Transverse colon (tissue), 4 donors: Measurements from ENCODE around the gene ACSM5. TPM values are rescaled to one million over a fixed set of nuclear protein-coding genes. Genes with fewer than 3 reads are reported as not detected.

Experiments used
- DNase-seq: peaks from one replicate; pipeline ENCODE4 v3.0.0-alpha.2; 2019
- H3K27ac ChIP-seq, 4 donors: fragments of 200-600 bp; sonication (generic); 2 replicates each; pipeline ENCODE4 v1.5.1; 2016 to 2018; ENCODE audit warnings: inconsistent platforms in 4 of 4
- H3K27me3 ChIP-seq: fragments of 200-600 bp; sonication (generic); 2 replicates; pipeline ENCODE4 v1.5.1; 2017; ENCODE audit warnings: inconsistent platforms
- H3K36me3 ChIP-seq, 4 donors: fragments of 200-600 bp; sonication (generic); 2 replicates each; pipeline ENCODE4 v1.5.1; 2017 to 2019; ENCODE audit warnings: inconsistent platforms in 4 of 4
- H3K4me1 ChIP-seq, 4 donors: fragments of 200-600 bp; sonication (generic); 2 replicates each; pipeline ENCODE4 v1.5.1; 2017 to 2020; ENCODE audit warnings: inconsistent platforms in 4 of 4
- H3K4me3 ChIP-seq, 4 donors: fragments of 200-600 bp; sonication (generic); 1 replicate in 1 of 4; 2 replicates in 3 of 4; pipeline versions ENCODE4 v1.5.1 to v1.6.1; 2017 to 2019; ENCODE audit warnings: inconsistent platforms in 4 of 4
- H3K9me3 ChIP-seq, 2 donors: fragments of 200-600 bp; sonication (generic); 2 replicates each; pipeline ENCODE4 v1.5.1; 2017 to 2019; ENCODE audit warnings: inconsistent platforms in 2 of 2
- EP300 ChIP-seq: sonication (generic); formaldehyde crosslinking; IDR thresholded peaks from one replicate; pipeline ENCODE4 v1.6.1; 2017; ENCODE audit warnings: antibody characterized with exemption, low read depth
- POLR2A ChIP-seq: fragments of 450-650 bp; IDR thresholded peaks from one replicate; pipeline ENCODE4 v1.6.1; 2016; ENCODE audit warnings: antibody characterized with exemption, mild to moderate bottlenecking, moderate library complexity
- POLR2AphosphoS5 ChIP-seq, 3 donors: sonication (generic); formaldehyde crosslinking; IDR thresholded peaks; one replicate each; pipeline ENCODE4 v1.6.1; 2016; ENCODE audit warnings: antibody characterized with exemption in 3 of 3
- WGBS, 2 donors: methylation state at CpG; one replicate each; pipeline ENCODE4 v1.1.5; 2018; ENCODE audit warnings: low coverage in 1 of 2; 5-methylcytosine and 5-hydroxymethylcytosine counted together
- in situ Hi-C, 4 donors: fragments of 200-750 bp; cut with MboI; loops; one replicate each; pipeline versions ENCODE4 v1.15.0 to v1.15.1; 2017; ENCODE audit warnings: low sequenced_read_pairs in 3 of 4, low pct_ligation_motif_present in 1 of 4, low pct_unique_long_range_greater_than_20kb in 1 of 4
- intact Hi-C: fragments of 100-400 bp; cut with DNase I; formaldehyde crosslinking; loops from one replicate; pipeline ENCODE4 v1.15.1; 2023; ENCODE audit warnings: low total_unique reads
- total RNA-seq, 4 donors: library from RNA; depleted of rRNA; stranded (reverse); fragments of >200 nt; gene quantifications; one replicate each; pipeline ENCODE4 v1.1.0, GENCODE V29; 2016
- TF ChIP-seq, protein P1 (sequence below), 5 experiments: fragments of 200-600 bp in 3 of 5; fragments of 450-650 bp in 2 of 5; sonication (generic) in 3 of 5; IDR thresholded peaks; 1 replicate in 2 of 5; 2 replicates in 3 of 5; pipeline ENCODE4 v1.5.1; 2016 to 2017; ENCODE audit warnings: antibody characterized with exemption in 5 of 5, inconsistent platforms in 3 of 5, mild to moderate bottlenecking in 2 of 5, moderate library complexity in 1 of 5

The ACSM5 gene
- total RNA-seq, 4 donors from 2014 or later: 1.3 to 2.3 (median 1.5) TPM; not detected in 1

GRCh38 chr16:20395946-20396345 lies 13.4 kb upstream of the ACSM5 start:
- H3K27ac ChIP-seq: no peak overlapping the region
- no peaks in the 10 kb centered on the region for H3K27me3 ChIP-seq
- no peak for DNase-seq
- H3K4me1 ChIP-seq: peaks cover 0 to 14% (median 0%) of the 10 kb centered on the region in 4 donors
- intact Hi-C loops: no loop called here
- no peak for TF ChIP-seq POLR2A
- TF ChIP-seq POLR2AphosphoS5 (IDR thresholded peaks at IDR 0.05): no peak
- TF ChIP-seq EP300: no peak
- TF ChIP-seq, protein P1, sequence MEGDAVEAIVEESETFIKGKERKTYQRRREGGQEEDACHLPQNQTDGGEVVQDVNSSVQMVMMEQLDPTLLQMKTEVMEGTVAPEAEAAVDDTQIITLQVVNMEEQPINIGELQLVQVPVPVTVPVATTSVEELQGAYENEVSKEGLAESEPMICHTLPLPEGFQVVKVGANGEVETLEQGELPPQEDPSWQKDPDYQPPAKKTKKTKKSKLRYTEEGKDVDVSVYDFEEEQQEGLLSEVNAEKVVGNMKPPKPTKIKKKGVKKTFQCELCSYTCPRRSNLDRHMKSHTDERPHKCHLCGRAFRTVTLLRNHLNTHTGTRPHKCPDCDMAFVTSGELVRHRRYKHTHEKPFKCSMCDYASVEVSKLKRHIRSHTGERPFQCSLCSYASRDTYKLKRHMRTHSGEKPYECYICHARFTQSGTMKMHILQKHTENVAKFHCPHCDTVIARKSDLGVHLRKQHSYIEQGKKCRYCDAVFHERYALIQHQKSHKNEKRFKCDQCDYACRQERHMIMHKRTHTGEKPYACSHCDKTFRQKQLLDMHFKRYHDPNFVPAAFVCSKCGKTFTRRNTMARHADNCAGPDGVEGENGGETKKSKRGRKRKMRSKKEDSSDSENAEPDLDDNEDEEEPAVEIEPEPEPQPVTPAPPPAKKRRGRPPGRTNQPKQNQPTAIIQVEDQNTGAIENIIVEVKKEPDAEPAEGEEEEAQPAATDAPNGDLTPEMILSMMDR (IDR thresholded peaks at IDR 0.05): no peak
- H3K9me3 ChIP-seq: no peaks in the 10 kb centered on the region
- H3K36me3 ChIP-seq: no peaks in the 10 kb centered on the region
- in situ Hi-C loops: loop anchor here in 2 of 4 donors (25.0 kb wide), 2 partner anchors 484 to 834 kb away; partner anchors contain the start of gene VPS35L (in 1 of the 2)
- 96 to 100% methylated on average over 1 to 2 of the region's 2 CpGs for WGBS, 2 donors
- no peak overlapping the region for H3K4me3 ChIP-seq

DNA sequence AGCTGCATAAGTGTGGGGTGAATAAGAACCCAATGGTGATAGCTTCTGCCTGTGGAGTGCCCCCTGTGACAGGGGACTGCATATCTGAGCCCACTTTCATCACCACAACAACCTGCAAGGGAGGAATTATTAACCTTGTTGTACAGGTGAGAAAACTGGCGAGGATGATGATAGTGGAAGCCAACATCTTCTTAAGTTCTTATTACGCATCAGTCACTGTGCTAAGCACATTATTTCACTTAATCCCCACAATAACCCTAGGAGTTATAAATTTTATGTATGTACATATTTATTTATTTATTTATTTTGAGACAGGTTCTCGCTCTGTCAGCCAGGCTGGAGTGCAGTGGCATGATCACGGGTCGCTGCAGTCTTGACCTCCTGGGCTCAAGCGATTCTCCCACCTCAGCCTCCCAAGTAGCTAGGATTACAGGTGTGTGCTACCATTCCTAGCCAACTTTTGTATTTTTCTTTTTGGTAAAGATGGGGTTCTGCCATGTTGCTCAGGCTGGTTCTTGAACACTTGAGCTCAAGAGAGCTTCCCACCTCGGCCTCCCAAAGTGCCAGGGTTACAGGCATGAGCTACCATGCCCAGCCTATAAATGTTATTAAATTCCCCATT lies 12.4 kb upstream of the ACSM5 start:
- H3K36me3 ChIP-seq: no peaks in the 10 kb centered on the region

GRCh38 chr16:20397468-20398074 lies 11.8 kb upstream of the ACSM5 start:
- intact Hi-C loops: no loop called here
- Histone ChIP-seq H3K4me3 (no peak overlapping the region), H3K36me3 (no peaks in the 10 kb centered on the region), H3K27ac (no peak overlapping the region), H3K27me3 (no peaks in the 10 kb centered on the region), H3K9me3 (no peaks in the 10 kb centered on the region), H3K4me1 (peaks cover 0 to 14% (median 0%) of the 10 kb centered on the region in 4 donors)
- TF ChIP-seq EP300 (no peak), POLR2A (no peak), POLR2AphosphoS5 (IDR thresholded peaks at IDR 0.05) (no peak)
- TF ChIP-seq, protein P1 (IDR thresholded peaks at IDR 0.05): no peak
- DNase-seq: no peak
- 82% methylated on average over 7 of the region's 7 CpGs; no CpG with 5 or more reads in 1 of the 2 donors for WGBS, 2 donors
- in situ Hi-C loops: loop anchor here in 2 of 4 donors (25.0 kb wide), 2 partner anchors 485 to 835 kb away; partner anchors contain the start of gene VPS35L (in 1 of the 2)

More for the DNA sequence above, 12.4 kb upstream of the ACSM5 start:
- DNase-seq: no peak
- Histone ChIP-seq H3K27me3 (no peaks in the 10 kb centered on the region), H3K4me3 (no peak overlapping the region), H3K9me3 (no peaks in the 10 kb centered on the region), H3K27ac (no peak overlapping the region), H3K4me1 (peaks cover 0 to 14% (median 0%) of the 10 kb centered on the region in 4 donors)
- in situ Hi-C loops (loop anchor here in 2 of 4 donors (25.0 kb wide), 2 partner anchors 485 to 835 kb away; partner anchors contain the start of gene VPS35L (in 1 of the 2)), intact Hi-C loops (no loop called here)
- TF ChIP-seq EP300 (no peak), POLR2AphosphoS5 (IDR thresholded peaks at IDR 0.05) (no peak), POLR2A (no peak)
- TF ChIP-seq, protein P1 (IDR thresholded peaks at IDR 0.05): no peak
- WGBS, 2 donors: 94 to 95% methylated on average over 7 of the region's 7 CpGs

- no peak for DNase-seq
- H3K36me3 ChIP-seq: no peaks in the 10 kb centered on the region
- no peak overlapping the region for H3K27ac ChIP-seq
- 79% methylated on average over 3 of the region's 3 CpGs; no CpG with 5 or more reads in 1 of the 2 donors for WGBS, 2 donors
- H3K4me1 ChIP-seq: peaks cover 0 to 12% (median 0%) of the 10 kb centered on the region in 4 donors
- no peaks in the 10 kb centered on the region for H3K27me3 ChIP-seq
- intact Hi-C loops (no loop called here), in situ Hi-C loops (loop anchor here in 2 of 4 donors (25.0 kb wide), 2 partner anchors 486 to 836 kb away; partner anchors contain the start of gene VPS35L (in 1 of the 2))
- no peaks in the 10 kb centered on the region for H3K9me3 ChIP-seq
- TF ChIP-seq POLR2A (no peak), EP300 (no peak), POLR2AphosphoS5 (IDR thresholded peaks at IDR 0.05) (no peak)
- TF ChIP-seq, protein P1 (IDR thresholded peaks at IDR 0.05): no peak
- no peak overlapping the region for H3K4me3 ChIP-seq
Measured at GRCh38 chr16:20398603-20399002, 10.7 kb upstream of the ACSM5 start.
